Heart left ventricle (tissue), 16 donors: ENCODE measurements around the gene GRK5. TPM values are rescaled to one million over a fixed set of nuclear protein-coding genes. Genes with fewer than 3 reads are reported as not detected.

ENCODE experiments used
- ATAC-seq, 4 donors: fragments of 200-7000 bp; cut with Tn5 transposase; one replicate each; pipeline ENCODE4 v1.9.1; 2020 to 2022; ENCODE audit warnings: moderate library complexity in 4 of 4, mild to moderate bottlenecking in 3 of 4, moderate number of reproducible peaks in 1 of 4
- DNase-seq, 5 donors: peaks; one replicate each; pipeline ENCODE4 v3.0.0-alpha.2; 2020
- H3K27ac ChIP-seq, 12 donors: fragments of 200-600 bp; sonication (generic) in 4 of 12; one replicate each; pipeline versions ENCODE4 v1.5.0 to v1.8.0; 2016 to 2022; ENCODE audit warnings: mild to moderate bottlenecking in 2 of 12
- H3K27me3 ChIP-seq, 9 donors: fragments of 200-600 bp; sonication (generic) in 2 of 9; one replicate each; pipeline versions ENCODE4 v1.5.1 to v1.8.0; 2016 to 2022; ENCODE audit warnings: mild to moderate bottlenecking in 3 of 9
- H3K36me3 ChIP-seq, 9 donors: fragments of 200-600 bp; sonication (generic) in 2 of 9; one replicate each; pipeline versions ENCODE4 v1.5.0 to v1.8.0; 2018 to 2022; ENCODE audit warnings: mild to moderate bottlenecking in 2 of 9
- H3K4me1 ChIP-seq, 12 donors: fragments of 200-600 bp; sonication (generic) in 4 of 12; one replicate each; pipeline versions ENCODE4 v1.5.0 to v1.8.0; 2016 to 2022; ENCODE audit warnings: mild to moderate bottlenecking in 3 of 12
- H3K4me3 ChIP-seq, 12 donors: fragments of 200-600 bp; sonication (generic) in 4 of 12; one replicate each; pipeline versions ENCODE4 v1.5.0 to v1.8.0; 2017 to 2022; ENCODE audit warnings: mild to moderate bottlenecking in 9 of 12, moderate library complexity in 4 of 12
- H3K9me3 ChIP-seq, 12 donors: fragments of 200-600 bp; sonication (generic) in 4 of 12; one replicate each; pipeline versions ENCODE4 v1.5.0 to v1.8.0; 2016 to 2022; ENCODE audit warnings: mild to moderate bottlenecking in 1 of 12
- POLR2A ChIP-seq, 2 donors: fragments of 450-650 bp; IDR thresholded peaks; one replicate each; pipeline ENCODE4 v1.6.1; 2017; ENCODE audit warnings: antibody characterized with exemption in 2 of 2, mild to moderate bottlenecking in 2 of 2, moderate library complexity in 2 of 2
- WGBS, 4 donors: extraction: QIAGEN DNeasy Blood & Tissue Kit in 2 of 4; methylation state at CpG; one replicate each; pipeline versions ENCODE4 v1.1.5 to v1.1.7; 2013 to 2018; 5-methylcytosine and 5-hydroxymethylcytosine counted together
- intact Hi-C, 10 donors: fragments of 100-400 bp; cut with DNase I; formaldehyde crosslinking; loops; one replicate each; pipeline versions ENCODE4 v1.11.1 to v1.14.2; 2022
- polyA plus RNA-seq, 2 donors: library from polyadenylated mRNA; stranded (reverse); fragments of 200-250 nt; gene quantifications; one replicate each; pipeline ENCODE4 v1.2.3, GENCODE V29; 2013
- total RNA-seq, 9 donors: library from RNA; depleted of rRNA in 2 of 9; stranded (reverse); fragments of >200 nt in 2 of 9; fragmentation: NEBNext Ultra II Directional in 3 of 9; extraction: Animal tissue kit (Norgen Biotek cat#: 25700) in 3 of 9; gene quantifications; one replicate each; pipeline versions ENCODE4 v1.1.0 to v1.2.4, GENCODE V29; 2016 to 2023
- TF ChIP-seq, protein P1 (sequence below), 12 donors: fragments of 200-600 bp; sonication (generic) in 4 of 12; IDR thresholded peaks; one replicate each; pipeline versions ENCODE4 v1.5.0 to v1.8.0; 2018 to 2022; ENCODE audit warnings: antibody characterized with exemption in 12 of 12, mild to moderate bottlenecking in 5 of 12
- donor health status: ischemic (EF 13 %, LVEDD 7.1; RV severe dilation, severe dysfunction).
- donor health status: healthy with polysubstance abuse.
- donor health status: DM: no; HTN: yes; CAD: no.
- donor health status: DM: no; HTN: no; CAD: no.
- donor health status: ischemic (EF 25% LVEDD 6.9; RV normal size, moderate dysfunction).
- donor health status: ischemic (EF 25% LVEDD 5.7; RV mildly dilated, moderate dysfunction).
- donor health status: healthy.
- donor health status: DM: yes; HTN: yes; CAD: no.
- donor health status: ischemic (EF 35%, LVEDD 5.7; RV mildly dilated, moderate dysfunction).
- donor health status: nonischemic (EF 11% LVEDD 7.7; RV severe dilation, severe dysfunction).
- donor health status: DM: yes; HTN: yes; CAD: no.
- donor health status: PGD.
- donor health status: ischemic (EF 29% LVEDD 5.4; RV normal size, mild dysfunction).
- donor health status: nonischemic (EF 23%, LVEDD 6.1; RV moderate dilation, normal function).

The GRK5 gene
- total and polyA plus RNA-seq, 11 donors: 13.1 to 58.0 (median 30.2) TPM

GRCh38 chr10:119466076-119466475 is 258.7 kb downstream of the GRK5 start:
- no peak overlapping the region for H3K4me3 ChIP-seq
- ATAC-seq: no peak
- H3K27ac ChIP-seq: no peak overlapping the region
- no peaks in the 10 kb centered on the region for H3K36me3 ChIP-seq
- H3K9me3 ChIP-seq: peaks cover 0 to 6% (median 0%) of the 10 kb centered on the region in 12 donors
- H3K27me3 ChIP-seq: no peaks in the 10 kb centered on the region
- no peak for TF ChIP-seq POLR2A (IDR thresholded peaks at IDR 0.05)
- TF ChIP-seq, protein P1, sequence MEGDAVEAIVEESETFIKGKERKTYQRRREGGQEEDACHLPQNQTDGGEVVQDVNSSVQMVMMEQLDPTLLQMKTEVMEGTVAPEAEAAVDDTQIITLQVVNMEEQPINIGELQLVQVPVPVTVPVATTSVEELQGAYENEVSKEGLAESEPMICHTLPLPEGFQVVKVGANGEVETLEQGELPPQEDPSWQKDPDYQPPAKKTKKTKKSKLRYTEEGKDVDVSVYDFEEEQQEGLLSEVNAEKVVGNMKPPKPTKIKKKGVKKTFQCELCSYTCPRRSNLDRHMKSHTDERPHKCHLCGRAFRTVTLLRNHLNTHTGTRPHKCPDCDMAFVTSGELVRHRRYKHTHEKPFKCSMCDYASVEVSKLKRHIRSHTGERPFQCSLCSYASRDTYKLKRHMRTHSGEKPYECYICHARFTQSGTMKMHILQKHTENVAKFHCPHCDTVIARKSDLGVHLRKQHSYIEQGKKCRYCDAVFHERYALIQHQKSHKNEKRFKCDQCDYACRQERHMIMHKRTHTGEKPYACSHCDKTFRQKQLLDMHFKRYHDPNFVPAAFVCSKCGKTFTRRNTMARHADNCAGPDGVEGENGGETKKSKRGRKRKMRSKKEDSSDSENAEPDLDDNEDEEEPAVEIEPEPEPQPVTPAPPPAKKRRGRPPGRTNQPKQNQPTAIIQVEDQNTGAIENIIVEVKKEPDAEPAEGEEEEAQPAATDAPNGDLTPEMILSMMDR (IDR thresholded peaks at IDR 0.05): no peak
- intact Hi-C loops: no loop called here
- peaks cover 0 to 4% (median 0%) of the 10 kb centered on the region in 12 donors for H3K4me1 ChIP-seq
- 57 to 70% (median 63%) methylated on average over 10 of the region's 10 CpGs for WGBS, 4 donors
- peak in 1 of 5 donors; percentile 30 for DNase-seq

GRCh38 chr10:119466655-119467054 is 259.3 kb downstream of the GRK5 start:
- WGBS, 4 donors: 74 to 80% (median 78%) methylated on average over 7 of the region's 7 CpGs
- TF ChIP-seq POLR2A (IDR thresholded peaks at IDR 0.05): no peak
- TF ChIP-seq, protein P1 (IDR thresholded peaks at IDR 0.05): no peak
- no peak overlapping the region for H3K27ac ChIP-seq
- no peaks in the 10 kb centered on the region for H3K36me3 ChIP-seq
- no peaks in the 10 kb centered on the region for H3K27me3 ChIP-seq
- DNase-seq: peak in 1 of 5 donors; percentile 8
- ATAC-seq: peak in 1 of 4 donors; percentile 18
- H3K9me3 ChIP-seq: peaks cover 0 to 6% (median 0%) of the 10 kb centered on the region in 12 donors
- H3K4me3 ChIP-seq: no peak overlapping the region
- intact Hi-C loops: no loop called here
- H3K4me1 ChIP-seq: peaks cover 0 to 4% (median 0%) of the 10 kb centered on the region in 12 donors

DNA sequence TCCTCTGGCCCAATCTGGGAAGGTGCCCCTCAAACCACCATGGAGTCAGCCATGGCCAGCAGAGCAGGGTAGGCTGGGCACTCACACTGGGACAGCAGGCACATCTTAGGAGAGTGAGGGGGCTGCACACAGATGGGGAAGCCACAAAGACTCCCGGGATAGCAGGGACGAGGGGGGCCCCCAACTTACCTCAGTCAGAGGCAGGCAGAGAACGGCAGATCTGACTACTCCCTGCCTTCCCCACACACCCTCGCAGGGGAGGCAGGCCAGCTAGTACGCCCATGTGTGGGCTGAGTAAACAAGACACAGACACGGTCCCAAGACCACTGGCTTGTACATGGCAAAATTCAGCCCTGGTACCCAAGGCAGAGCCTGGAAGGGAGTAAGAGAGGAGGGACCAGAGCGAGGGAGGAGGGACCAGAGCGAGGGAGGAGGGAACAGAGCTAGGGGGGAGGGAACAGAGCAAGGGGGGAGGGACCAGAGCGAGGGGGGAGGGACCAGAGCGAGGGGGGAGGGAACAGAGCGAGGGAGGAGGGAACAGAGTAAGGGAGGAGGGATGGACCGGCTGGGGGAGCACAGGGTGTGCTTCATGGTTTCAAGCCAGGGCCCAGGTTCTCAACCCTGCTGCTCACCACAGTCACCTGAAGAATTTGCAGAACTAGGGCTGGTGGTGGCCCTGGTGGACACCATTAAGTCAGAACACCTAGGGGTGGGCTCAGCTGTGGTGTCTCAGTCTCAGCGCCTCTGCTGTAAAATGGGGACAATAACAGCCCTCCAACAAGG is 261.4 kb downstream of the GRK5 start:
- TF ChIP-seq POLR2A (IDR thresholded peaks at IDR 0.05): no peak
- TF ChIP-seq, protein P1 (IDR thresholded peaks at IDR 0.05): no peak
- peak in 1 of 5 donors; percentile 9 for DNase-seq
- Histone ChIP-seq H3K27ac (no peak overlapping the region), H3K4me3 (no peak overlapping the region), H3K36me3 (no peaks in the 10 kb centered on the region), H3K9me3 (peaks cover 0 to 6% (median 0%) of the 10 kb centered on the region in 12 donors), H3K27me3 (no peaks in the 10 kb centered on the region), H3K4me1 (peaks cover 0 to 4% (median 0%) of the 10 kb centered on the region in 12 donors)
- no peak for ATAC-seq
- intact Hi-C loops: no loop called here
- 76 to 83% (median 79%) methylated on average over 9 to 13 of the region's 13 CpGs for WGBS, 4 donors

GRCh38 chr10:119469325-119469707 is 261.9 kb downstream of the GRK5 start:
- no peak for ATAC-seq
- intact Hi-C loops: no loop called here

More at GRCh38 chr10:119469325-119469707, 261.9 kb downstream of the GRK5 start:
- Histone ChIP-seq H3K9me3 (peaks cover 0 to 6% (median 0%) of the 10 kb centered on the region in 12 donors), H3K27me3 (no peaks in the 10 kb centered on the region), H3K4me1 (peaks cover 0 to 4% (median 0%) of the 10 kb centered on the region in 12 donors), H3K36me3 (no peaks in the 10 kb centered on the region), H3K27ac (no peak overlapping the region), H3K4me3 (no peak overlapping the region)
- TF ChIP-seq, protein P1 (IDR thresholded peaks at IDR 0.05): no peak
- no peak for TF ChIP-seq POLR2A (IDR thresholded peaks at IDR 0.05)
- 80 to 96% (median 93%) methylated on average over 1 to 8 of the region's 8 CpGs for WGBS, 4 donors
- no peak for DNase-seq
